GM12865 (cell line): Measurements from ENCODE around the gene CSMD2.

Source experiments
- DNase-seq: peaks from one replicate; pipeline ENCODE4 v3.0.0; 2010; ENCODE audit warnings: low read depth
- H3K4me3 ChIP-seq: 2 replicates; pipeline ENCODE4 v1.5.1; 2011; ENCODE audit warnings: mild to moderate bottlenecking, low read depth, low read length, control low read depth
- CTCF ChIP-seq: IDR thresholded peaks from 2 replicates; pipeline ENCODE4 v1.5.1; 2011; ENCODE audit warnings: low read length, control low read depth, low read depth, inconsistent platforms; ENCODE audit not compliant: insufficient read depth; ENCODE audit errors: missing control alignments

CSMD2 gene

GRCh38 chr1:34005309-34005708 is 159.7 kb downstream of the CSMD2 start:
- no peak overlapping the region for H3K4me3 ChIP-seq
- DNase-seq: no peak
- no peak for TF ChIP-seq CTCF

GRCh38 chr1:34002810-34003209 is 162.2 kb downstream of the CSMD2 start:
- no peak for TF ChIP-seq CTCF
- H3K4me3 ChIP-seq: no peak overlapping the region
- no peak for DNase-seq

- no peak overlapping the region for H3K4me3 ChIP-seq
- no peak for TF ChIP-seq CTCF
- no peak for DNase-seq
Measured at GRCh38 chr1:33997127-33998036, 167.6 kb downstream of the CSMD2 start.

GRCh38 chr1:33996281-33996680 is 168.7 kb downstream of the CSMD2 start:
- no peak for TF ChIP-seq CTCF
- no peak overlapping the region for H3K4me3 ChIP-seq
- no peak for DNase-seq

GRCh38 chr1:33993301-33993700 is 171.7 kb downstream of the CSMD2 start:
- no peak for TF ChIP-seq CTCF

GRCh38 chr1:33990281-33990680 is 174.7 kb downstream of the CSMD2 start:
- DNase-seq: no peak
- H3K4me3 ChIP-seq: no peak overlapping the region
- TF ChIP-seq CTCF: no peak

More at GRCh38 chr1:33993301-33993700, 171.7 kb downstream of the CSMD2 start:
- no peak for DNase-seq
- H3K4me3 ChIP-seq: no peak overlapping the region
